ENCODE measurements around the gene TRIM46.

DNA sequence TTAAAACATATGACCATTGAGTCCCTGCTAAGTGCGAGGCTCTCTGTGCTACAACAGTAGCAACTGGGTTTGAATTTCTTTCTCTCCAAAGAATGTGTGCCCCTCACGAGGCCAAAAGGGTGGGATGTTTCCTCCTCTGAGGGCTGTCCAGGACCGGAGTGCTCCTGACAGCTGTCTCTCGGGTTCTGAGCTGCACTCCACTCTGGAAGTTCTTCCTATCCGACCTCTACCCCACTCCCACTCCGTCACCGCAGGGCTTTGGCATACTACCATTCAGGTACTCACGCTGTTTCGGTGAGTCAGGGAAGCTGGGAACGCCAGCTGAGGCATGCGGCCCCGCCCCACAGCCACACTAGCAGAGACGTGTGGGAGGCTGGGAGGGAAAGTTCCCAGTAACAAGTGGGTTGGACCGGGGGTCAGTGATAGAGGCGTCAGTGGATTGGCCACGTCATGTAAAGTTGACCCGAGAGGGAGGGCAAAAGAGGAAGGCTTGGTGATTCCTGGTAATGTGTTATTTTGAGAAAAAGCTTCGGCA is 38.7 kb upstream of the TRIM46 start:
- TF ChIP-seq, protein P1, sequence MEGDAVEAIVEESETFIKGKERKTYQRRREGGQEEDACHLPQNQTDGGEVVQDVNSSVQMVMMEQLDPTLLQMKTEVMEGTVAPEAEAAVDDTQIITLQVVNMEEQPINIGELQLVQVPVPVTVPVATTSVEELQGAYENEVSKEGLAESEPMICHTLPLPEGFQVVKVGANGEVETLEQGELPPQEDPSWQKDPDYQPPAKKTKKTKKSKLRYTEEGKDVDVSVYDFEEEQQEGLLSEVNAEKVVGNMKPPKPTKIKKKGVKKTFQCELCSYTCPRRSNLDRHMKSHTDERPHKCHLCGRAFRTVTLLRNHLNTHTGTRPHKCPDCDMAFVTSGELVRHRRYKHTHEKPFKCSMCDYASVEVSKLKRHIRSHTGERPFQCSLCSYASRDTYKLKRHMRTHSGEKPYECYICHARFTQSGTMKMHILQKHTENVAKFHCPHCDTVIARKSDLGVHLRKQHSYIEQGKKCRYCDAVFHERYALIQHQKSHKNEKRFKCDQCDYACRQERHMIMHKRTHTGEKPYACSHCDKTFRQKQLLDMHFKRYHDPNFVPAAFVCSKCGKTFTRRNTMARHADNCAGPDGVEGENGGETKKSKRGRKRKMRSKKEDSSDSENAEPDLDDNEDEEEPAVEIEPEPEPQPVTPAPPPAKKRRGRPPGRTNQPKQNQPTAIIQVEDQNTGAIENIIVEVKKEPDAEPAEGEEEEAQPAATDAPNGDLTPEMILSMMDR (IDR thresholded peaks at IDR 0.05 in 2 of 3, conservative IDR thresholded peaks at IDR 0.05 in 1 of 3; ENCODE audit: borderline replicate concordance in 1 of 3, insufficient read depth in 1 of 3, low read depth in 2 of 3, low read length in 2 of 3) = no peak
- TF ChIP-seq EZH2 (IDR thresholded peaks at IDR 0.05) (no peak), EGR1 (IDR thresholded peaks at IDR 0.05; ENCODE audit: low read depth) (no peak), YY1 (IDR thresholded peaks at IDR 0.05; ENCODE audit: extremely low read depth, insufficient replicate concordance, low read depth, low read length) (peak; percentile 45), POLR2A (IDR thresholded peaks at IDR 0.05; ENCODE audit: borderline replicate concordance, extremely low read depth, insufficient read depth, insufficient read length) (no peak), ELF1 (IDR thresholded peaks at IDR 0.05; ENCODE audit: borderline replicate concordance, low read depth) (no peak), POLR2AphosphoS5 (IDR thresholded peaks at IDR 0.05; ENCODE audit: low read depth, low read length) (no peak; the same call in 1 of the 2 replicates), SIN3A (IDR thresholded peaks at IDR 0.05; ENCODE audit: low read depth) (no peak)
- TF ChIP-seq, protein P2, sequence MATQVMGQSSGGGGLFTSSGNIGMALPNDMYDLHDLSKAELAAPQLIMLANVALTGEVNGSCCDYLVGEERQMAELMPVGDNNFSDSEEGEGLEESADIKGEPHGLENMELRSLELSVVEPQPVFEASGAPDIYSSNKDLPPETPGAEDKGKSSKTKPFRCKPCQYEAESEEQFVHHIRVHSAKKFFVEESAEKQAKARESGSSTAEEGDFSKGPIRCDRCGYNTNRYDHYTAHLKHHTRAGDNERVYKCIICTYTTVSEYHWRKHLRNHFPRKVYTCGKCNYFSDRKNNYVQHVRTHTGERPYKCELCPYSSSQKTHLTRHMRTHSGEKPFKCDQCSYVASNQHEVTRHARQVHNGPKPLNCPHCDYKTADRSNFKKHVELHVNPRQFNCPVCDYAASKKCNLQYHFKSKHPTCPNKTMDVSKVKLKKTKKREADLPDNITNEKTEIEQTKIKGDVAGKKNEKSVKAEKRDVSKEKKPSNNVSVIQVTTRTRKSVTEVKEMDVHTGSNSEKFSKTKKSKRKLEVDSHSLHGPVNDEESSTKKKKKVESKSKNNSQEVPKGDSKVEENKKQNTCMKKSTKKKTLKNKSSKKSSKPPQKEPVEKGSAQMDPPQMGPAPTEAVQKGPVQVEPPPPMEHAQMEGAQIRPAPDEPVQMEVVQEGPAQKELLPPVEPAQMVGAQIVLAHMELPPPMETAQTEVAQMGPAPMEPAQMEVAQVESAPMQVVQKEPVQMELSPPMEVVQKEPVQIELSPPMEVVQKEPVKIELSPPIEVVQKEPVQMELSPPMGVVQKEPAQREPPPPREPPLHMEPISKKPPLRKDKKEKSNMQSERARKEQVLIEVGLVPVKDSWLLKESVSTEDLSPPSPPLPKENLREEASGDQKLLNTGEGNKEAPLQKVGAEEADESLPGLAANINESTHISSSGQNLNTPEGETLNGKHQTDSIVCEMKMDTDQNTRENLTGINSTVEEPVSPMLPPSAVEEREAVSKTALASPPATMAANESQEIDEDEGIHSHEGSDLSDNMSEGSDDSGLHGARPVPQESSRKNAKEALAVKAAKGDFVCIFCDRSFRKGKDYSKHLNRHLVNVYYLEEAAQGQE (IDR thresholded peaks at IDR 0.05; ENCODE audit: low read depth) = no peak
- TF ChIP-seq, protein P3, sequence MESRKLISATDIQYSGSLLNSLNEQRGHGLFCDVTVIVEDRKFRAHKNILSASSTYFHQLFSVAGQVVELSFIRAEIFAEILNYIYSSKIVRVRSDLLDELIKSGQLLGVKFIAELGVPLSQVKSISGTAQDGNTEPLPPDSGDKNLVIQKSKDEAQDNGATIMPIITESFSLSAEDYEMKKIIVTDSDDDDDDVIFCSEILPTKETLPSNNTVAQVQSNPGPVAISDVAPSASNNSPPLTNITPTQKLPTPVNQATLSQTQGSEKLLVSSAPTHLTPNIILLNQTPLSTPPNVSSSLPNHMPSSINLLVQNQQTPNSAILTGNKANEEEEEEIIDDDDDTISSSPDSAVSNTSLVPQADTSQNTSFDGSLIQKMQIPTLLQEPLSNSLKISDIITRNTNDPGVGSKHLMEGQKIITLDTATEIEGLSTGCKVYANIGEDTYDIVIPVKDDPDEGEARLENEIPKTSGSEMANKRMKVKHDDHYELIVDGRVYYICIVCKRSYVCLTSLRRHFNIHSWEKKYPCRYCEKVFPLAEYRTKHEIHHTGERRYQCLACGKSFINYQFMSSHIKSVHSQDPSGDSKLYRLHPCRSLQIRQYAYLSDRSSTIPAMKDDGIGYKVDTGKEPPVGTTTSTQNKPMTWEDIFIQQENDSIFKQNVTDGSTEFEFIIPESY (IDR thresholded peaks at IDR 0.05; ENCODE audit: extremely low read depth, insufficient replicate concordance, low read length) = no peak
